ENCODE results near the gene CTXN1. TPM values are rescaled to one million over a fixed set of nuclear protein-coding genes. Genes with fewer than 3 reads are reported as not detected.

Gene CTXN1
- total RNA-seq, 1 experiment from 2014 or later, result 5.2 TPM

DNA sequence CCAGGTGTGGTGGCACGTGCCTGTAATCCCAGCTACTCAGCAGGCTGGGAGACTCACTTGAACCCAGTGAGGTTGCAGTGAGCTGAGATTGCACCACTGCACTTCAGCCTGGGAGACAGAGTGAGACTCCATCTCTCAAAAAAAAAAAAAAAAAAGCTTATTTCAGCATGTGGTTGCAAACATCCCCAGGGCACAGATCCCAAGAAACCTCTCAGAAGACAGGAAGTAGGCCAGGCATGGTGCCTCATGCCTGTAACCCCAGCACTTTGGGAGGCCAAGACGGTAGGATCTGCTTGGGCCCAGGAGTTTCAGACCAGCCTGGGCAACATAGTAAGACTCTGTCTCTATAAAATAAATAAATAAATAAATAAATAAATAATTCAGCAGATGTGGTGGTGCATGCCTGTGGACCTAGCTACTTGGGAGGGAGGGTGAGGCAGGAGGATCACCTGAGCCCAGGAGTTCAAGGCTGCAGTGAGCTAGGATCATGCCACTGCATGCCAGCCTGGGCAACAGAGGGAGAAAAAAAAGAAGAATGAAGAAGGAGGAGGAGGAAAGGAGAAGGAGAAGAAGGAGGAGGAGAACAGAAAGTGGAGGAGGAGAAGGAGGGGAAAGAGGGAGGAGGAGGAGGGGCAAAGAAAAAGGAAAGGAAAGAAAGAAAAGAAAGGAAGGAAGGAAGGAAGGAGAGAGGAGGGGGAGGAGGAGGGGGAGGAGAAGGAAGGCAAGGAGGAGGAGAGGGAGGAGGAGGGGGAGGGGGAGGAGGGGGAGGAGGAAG, 42.0 kb downstream of the CTXN1 start:
- no peaks in the 10 kb centered on the region for H3K27me3 Mint-ChIP-seq (ENCODE audit: insufficient read depth, unreplicated experiment)

DNA sequence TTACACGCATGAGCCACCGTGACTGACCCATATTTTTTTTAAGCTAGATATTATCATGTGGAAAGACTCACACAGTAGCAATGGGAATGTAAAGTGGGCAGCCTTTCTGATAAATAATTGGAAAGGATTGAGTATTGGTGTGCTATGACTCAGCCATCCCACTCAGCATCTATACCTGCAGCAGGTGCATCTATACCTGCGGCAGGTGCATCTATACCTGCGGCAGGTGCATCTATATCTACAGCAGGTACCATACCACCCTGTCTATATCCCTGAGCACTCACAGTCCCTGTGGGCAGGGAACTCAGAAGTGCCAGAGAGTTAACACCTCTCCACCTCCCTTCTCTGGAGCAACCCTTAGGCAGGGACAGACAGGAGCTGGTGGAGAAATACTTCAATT, 42.8 kb downstream of the CTXN1 start:
- no TSS peak for BruUV-seq (replicated peaks)
- Mint-ChIP-seq H3K9me3 (ENCODE audit: unreplicated experiment) (no peaks in the 10 kb centered on the region), H3K4me1 (ENCODE audit: insufficient read depth, unreplicated experiment) (peaks cover 6% of the 10 kb centered on the region), H3K27me3 (ENCODE audit: insufficient read depth, unreplicated experiment) (no peaks in the 10 kb centered on the region), H3K36me3 (ENCODE audit: insufficient read depth, unreplicated experiment) (no peaks in the 10 kb centered on the region), H3K27ac (ENCODE audit: low read depth, unreplicated experiment) (no peak overlapping the region), H3K4me3 (ENCODE audit: unreplicated experiment) (no peak overlapping the region)
- no peak for DNase-seq (ENCODE audit: unreplicated experiment)
- TF ChIP-seq, protein P1, sequence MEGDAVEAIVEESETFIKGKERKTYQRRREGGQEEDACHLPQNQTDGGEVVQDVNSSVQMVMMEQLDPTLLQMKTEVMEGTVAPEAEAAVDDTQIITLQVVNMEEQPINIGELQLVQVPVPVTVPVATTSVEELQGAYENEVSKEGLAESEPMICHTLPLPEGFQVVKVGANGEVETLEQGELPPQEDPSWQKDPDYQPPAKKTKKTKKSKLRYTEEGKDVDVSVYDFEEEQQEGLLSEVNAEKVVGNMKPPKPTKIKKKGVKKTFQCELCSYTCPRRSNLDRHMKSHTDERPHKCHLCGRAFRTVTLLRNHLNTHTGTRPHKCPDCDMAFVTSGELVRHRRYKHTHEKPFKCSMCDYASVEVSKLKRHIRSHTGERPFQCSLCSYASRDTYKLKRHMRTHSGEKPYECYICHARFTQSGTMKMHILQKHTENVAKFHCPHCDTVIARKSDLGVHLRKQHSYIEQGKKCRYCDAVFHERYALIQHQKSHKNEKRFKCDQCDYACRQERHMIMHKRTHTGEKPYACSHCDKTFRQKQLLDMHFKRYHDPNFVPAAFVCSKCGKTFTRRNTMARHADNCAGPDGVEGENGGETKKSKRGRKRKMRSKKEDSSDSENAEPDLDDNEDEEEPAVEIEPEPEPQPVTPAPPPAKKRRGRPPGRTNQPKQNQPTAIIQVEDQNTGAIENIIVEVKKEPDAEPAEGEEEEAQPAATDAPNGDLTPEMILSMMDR (IDR thresholded peaks at IDR 0.05; ENCODE audit: unreplicated experiment), result no peak
- ChIA-PET POLR2A (interaction anchor here (0.6 to 0.9 kb wide), 4 partner anchors 8 to 279 kb away, joined by 3 to 4 read pairs (median 4); no protein-coding TSS in a partner anchor), CTCF (interaction anchor here (0.7 kb wide), 1 partner anchor 278 kb away, joined by 4 read pairs; no protein-coding TSS in a partner anchor)
- intact Hi-C loops (cut with micrococcal nuclease), result no loop called here

More for the DNA sequence above, 42.0 kb downstream of the CTXN1 start:
- intact Hi-C loops (cut with micrococcal nuclease), result no loop called here
- DNase-seq (ENCODE audit: unreplicated experiment), result peak; percentile 56
- Mint-ChIP-seq H3K36me3 (ENCODE audit: insufficient read depth, unreplicated experiment) (no peaks in the 10 kb centered on the region), H3K27ac (ENCODE audit: low read depth, unreplicated experiment) (no peak overlapping the region), H3K4me1 (ENCODE audit: insufficient read depth, unreplicated experiment) (peaks cover 6% of the 10 kb centered on the region), H3K9me3 (ENCODE audit: unreplicated experiment) (no peaks in the 10 kb centered on the region), H3K4me3 (ENCODE audit: unreplicated experiment) (no peak overlapping the region)
- POLR2A ChIA-PET, result interaction anchor here (0.6 to 0.9 kb wide), 3 partner anchors 15 to 280 kb away, joined by 3 to 4 read pairs (median 3); no protein-coding TSS in a partner anchor
- TF ChIP-seq, protein P1 (IDR thresholded peaks at IDR 0.05; ENCODE audit: unreplicated experiment), result no peak
- BruUV-seq (replicated peaks), result no TSS peak
- CTCF ChIA-PET, result interaction anchor here (0.7 kb wide), 1 partner anchor 279 kb away, joined by 4 read pairs; no protein-coding TSS in a partner anchor

DNA sequence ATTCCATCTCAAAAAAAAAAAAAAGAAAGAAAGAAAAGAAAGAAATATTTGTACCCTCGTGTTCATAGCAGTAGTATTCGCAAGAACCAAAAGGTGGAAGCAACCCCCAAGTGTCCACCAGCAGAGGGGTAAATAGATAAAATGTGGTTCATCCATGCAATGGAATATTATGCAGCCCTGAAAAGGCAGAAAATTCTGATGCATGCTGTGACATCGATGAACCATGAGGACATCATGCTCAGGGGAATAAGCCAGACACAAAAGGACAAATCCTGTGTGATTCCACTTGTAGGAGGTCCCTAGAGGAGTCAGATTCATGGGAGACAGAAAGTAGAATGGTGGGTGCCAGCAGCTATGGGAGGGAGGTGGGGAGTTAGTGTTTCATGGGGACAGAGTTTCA, 44.0 kb downstream of the CTXN1 start:
- Mint-ChIP-seq H3K27ac (ENCODE audit: low read depth, unreplicated experiment) (no peak overlapping the region), H3K4me1 (ENCODE audit: insufficient read depth, unreplicated experiment) (peaks cover 10% of the 10 kb centered on the region), H3K36me3 (ENCODE audit: insufficient read depth, unreplicated experiment) (no peaks in the 10 kb centered on the region), H3K27me3 (ENCODE audit: insufficient read depth, unreplicated experiment) (no peaks in the 10 kb centered on the region), H3K9me3 (ENCODE audit: unreplicated experiment) (no peaks in the 10 kb centered on the region), H3K4me3 (ENCODE audit: unreplicated experiment) (no peak overlapping the region)
- no TSS peak for BruUV-seq (replicated peaks)
- POLR2A ChIA-PET, result interaction anchor here (0.7 to 1.8 kb wide), 4 partner anchors 13 to 47 kb away, joined by 3 to 7 read pairs (median 4); partner anchors contain the start of gene MAP2K7
- DNase-seq (ENCODE audit: unreplicated experiment), result no peak
- CTCF ChIA-PET, result interaction anchor here (0.5 to 1.3 kb wide), 2 partner anchors 13 to 761 kb away, joined by 4 to 6 read pairs; no protein-coding TSS in a partner anchor
- intact Hi-C loops (cut with micrococcal nuclease), result no loop called here
- TF ChIP-seq, protein P1 (IDR thresholded peaks at IDR 0.05; ENCODE audit: unreplicated experiment), result no peak

DNA sequence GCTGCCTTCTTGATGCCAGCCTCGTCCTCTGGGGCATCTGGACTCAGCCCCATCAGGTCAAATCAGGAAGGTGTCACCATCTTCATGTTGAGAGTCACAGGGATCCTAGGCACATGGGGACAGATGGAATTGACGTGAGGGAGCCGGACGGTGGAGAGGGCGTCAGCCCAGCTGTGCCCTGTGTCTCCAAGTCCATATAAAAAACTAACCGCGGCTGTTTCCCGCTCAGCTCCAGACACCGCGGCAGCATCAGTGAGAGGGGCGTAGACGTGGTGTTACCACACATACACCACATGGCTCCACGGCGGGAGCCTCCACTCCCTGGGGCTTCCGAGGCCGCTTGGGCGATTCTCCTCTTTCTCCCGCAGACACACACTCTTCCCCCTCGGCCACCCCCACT, 46.1 kb downstream of the CTXN1 start:
- no peak overlapping the region for H3K27ac Mint-ChIP-seq (ENCODE audit: low read depth, unreplicated experiment)

More for the DNA sequence above, 46.1 kb downstream of the CTXN1 start:
- no peaks in the 10 kb centered on the region for H3K9me3 Mint-ChIP-seq (ENCODE audit: unreplicated experiment)
- intact Hi-C loops (cut with micrococcal nuclease), result no loop called here
- DNase-seq (ENCODE audit: unreplicated experiment), result no peak
- H3K4me1 Mint-ChIP-seq (ENCODE audit: insufficient read depth, unreplicated experiment), result peaks cover 10% of the 10 kb centered on the region
- no peak overlapping the region for H3K4me3 Mint-ChIP-seq (ENCODE audit: unreplicated experiment)
- H3K27me3 Mint-ChIP-seq (ENCODE audit: insufficient read depth, unreplicated experiment), result no peaks in the 10 kb centered on the region
- BruUV-seq (replicated peaks), result no TSS peak
- ChIA-PET POLR2A (interaction anchor here (1.2 kb wide), 1 partner anchor 24 kb away, joined by 3 read pairs; the partner anchor contains the start of gene MAP2K7), CTCF (no interaction called here)
- TF ChIP-seq, protein P1 (IDR thresholded peaks at IDR 0.05; ENCODE audit: unreplicated experiment), result no peak
- no peaks in the 10 kb centered on the region for H3K36me3 Mint-ChIP-seq (ENCODE audit: insufficient read depth, unreplicated experiment)

All from MCF 10A (cell line).